ENCODE measurements around the gene SERPING1. TPM values are rescaled to one million over a fixed set of nuclear protein-coding genes. Genes with fewer than 3 reads are reported as not detected.
A peak's percentile ranks its signal among the peaks of the same experiment; 100 is the strongest.

Gene SERPING1
- total RNA-seq = 94.6 TPM
- long read RNA-seq, transcript SERPING1-201 (8 exons, 2,002 nt) = major isoform, 65 of 104 reads
- long read RNA-seq, partial matches to known transcripts = 28 of 104 reads
- long read RNA-seq, other reads (novel, unspliced or antisense) = 7 of 104 reads

GRCh38 chr11:57597461-57597915 is at the start of gene SERPING1:
Gene SERPING1 (plus strand): TSS chr11:57597685. CDS start chr11:57598271, 586 bp downstream.
- H3K27me3 ChIP-seq (ENCODE audit: low read depth) = peaks cover 25% of the 10 kb centered on the region
- DNase-seq = peak; percentile 79
- H3K4me3 ChIP-seq = peak within 1 kb of the TSS; percentile 70
- H3K4me1 ChIP-seq = peaks cover 27% of the 10 kb centered on the region
- TF ChIP-seq CTCF (IDR thresholded peaks at IDR 0.05; ENCODE audit: borderline replicate concordance) = no peak
- H3K36me3 ChIP-seq = peaks cover 7% of the 10 kb centered on the region
- peak within 1 kb of the TSS; percentile 93 for H3K27ac ChIP-seq (replicated peaks)
- H3K9me3 ChIP-seq (replicated peaks) = no peaks in the 10 kb centered on the region
- intact Hi-C loops (cut with micrococcal nuclease) = no loop called here

GRCh38 chr11:57547854-57548377 is 49.6 kb upstream of the SERPING1 start:
- peaks cover 44% of the 10 kb centered on the region for H3K36me3 ChIP-seq
- no peaks in the 10 kb centered on the region for H3K9me3 ChIP-seq (replicated peaks)
- intact Hi-C loops (cut with micrococcal nuclease) = no loop called here
- no peak overlapping the region for H3K4me3 ChIP-seq
- no peak overlapping the region for H3K27ac ChIP-seq (replicated peaks)
- no peak for DNase-seq
- no peak for TF ChIP-seq CTCF (IDR thresholded peaks at IDR 0.05; ENCODE audit: borderline replicate concordance)
- H3K4me1 ChIP-seq = no peaks in the 10 kb centered on the region
- H3K27me3 ChIP-seq (ENCODE audit: low read depth) = no peaks in the 10 kb centered on the region

- Histone ChIP-seq H3K4me3 (no peak overlapping the region), H3K27me3 (ENCODE audit: low read depth) (no peaks in the 10 kb centered on the region), H3K36me3 (peaks cover 65% of the 10 kb centered on the region), H3K9me3 (replicated peaks) (no peaks in the 10 kb centered on the region), H3K27ac (replicated peaks) (no peak overlapping the region), H3K4me1 (no peaks in the 10 kb centered on the region)
- TF ChIP-seq CTCF (IDR thresholded peaks at IDR 0.05; ENCODE audit: borderline replicate concordance) = no peak
- intact Hi-C loops (cut with micrococcal nuclease) = no loop called here
- DNase-seq = no peak
Observed at GRCh38 chr11:57549983-57550382, 47.5 kb upstream of the SERPING1 start.

GRCh38 chr11:57551941-57552340 is 45.5 kb upstream of the SERPING1 start:
- Histone ChIP-seq H3K27me3 (ENCODE audit: low read depth) (no peaks in the 10 kb centered on the region), H3K9me3 (replicated peaks) (no peaks in the 10 kb centered on the region), H3K36me3 (peaks cover 85% of the 10 kb centered on the region), H3K4me3 (no peak overlapping the region), H3K27ac (replicated peaks) (no peak overlapping the region), H3K4me1 (no peaks in the 10 kb centered on the region)
- intact Hi-C loops (cut with micrococcal nuclease) = no loop called here
- TF ChIP-seq CTCF (IDR thresholded peaks at IDR 0.05; ENCODE audit: borderline replicate concordance) = no peak
- no peak for DNase-seq

- Histone ChIP-seq H3K36me3 (peaks cover 90% of the 10 kb centered on the region), H3K27me3 (ENCODE audit: low read depth) (no peaks in the 10 kb centered on the region), H3K4me1 (no peaks in the 10 kb centered on the region), H3K27ac (replicated peaks) (no peak overlapping the region), H3K9me3 (replicated peaks) (no peaks in the 10 kb centered on the region), H3K4me3 (no peak overlapping the region)
- no peak for DNase-seq
- intact Hi-C loops (cut with micrococcal nuclease) = no loop called here
- TF ChIP-seq CTCF (IDR thresholded peaks at IDR 0.05; ENCODE audit: borderline replicate concordance) = no peak
Observed at GRCh38 chr11:57552479-57552878, 45.0 kb upstream of the SERPING1 start.
